Mononuclear cell (primary cell): Measurements from ENCODE around the gene HSPB2. TPM values are rescaled to one million over a fixed set of nuclear protein-coding genes. Genes with fewer than 3 reads are reported as not detected.
"Not testable (repeated sequence)": the region's sequence is repeated elsewhere in the genome, so short reads cannot be mapped to it uniquely, and the experiment has no call there.

Experiments
- H3K27me3 ChIP-seq: 2 replicates; pipeline ENCODE4 v1.6.0; 2011; ENCODE audit warnings: low read length, control low read depth; ENCODE audit not compliant: insufficient read depth
- H3K4me1 ChIP-seq: 2 replicates; pipeline ENCODE4 v1.5.1; 2011; ENCODE audit warnings: mild to moderate bottlenecking, low read length, control low read depth; ENCODE audit not compliant: insufficient read depth
- H3K4me3 ChIP-seq: 2 replicates; pipeline ENCODE4 v1.5.1; 2011; ENCODE audit warnings: mild to moderate bottlenecking, low read length, moderate library complexity
- H3K9me3 ChIP-seq: 2 replicates; pipeline ENCODE4 v1.5.1; 2011; ENCODE audit warnings: low read depth, mild to moderate bottlenecking, control low read depth, low read length
- total RNA-seq: library from RNA; depleted of rRNA; stranded (reverse); fragments of >200 nt; gene quantifications from one replicate; pipeline ENCODE4 v1.2.3, GENCODE V29; 2012

Gene HSPB2, protein sequence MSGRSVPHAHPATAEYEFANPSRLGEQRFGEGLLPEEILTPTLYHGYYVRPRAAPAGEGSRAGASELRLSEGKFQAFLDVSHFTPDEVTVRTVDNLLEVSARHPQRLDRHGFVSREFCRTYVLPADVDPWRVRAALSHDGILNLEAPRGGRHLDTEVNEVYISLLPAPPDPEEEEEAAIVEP
- total RNA-seq: not detected

DNA sequence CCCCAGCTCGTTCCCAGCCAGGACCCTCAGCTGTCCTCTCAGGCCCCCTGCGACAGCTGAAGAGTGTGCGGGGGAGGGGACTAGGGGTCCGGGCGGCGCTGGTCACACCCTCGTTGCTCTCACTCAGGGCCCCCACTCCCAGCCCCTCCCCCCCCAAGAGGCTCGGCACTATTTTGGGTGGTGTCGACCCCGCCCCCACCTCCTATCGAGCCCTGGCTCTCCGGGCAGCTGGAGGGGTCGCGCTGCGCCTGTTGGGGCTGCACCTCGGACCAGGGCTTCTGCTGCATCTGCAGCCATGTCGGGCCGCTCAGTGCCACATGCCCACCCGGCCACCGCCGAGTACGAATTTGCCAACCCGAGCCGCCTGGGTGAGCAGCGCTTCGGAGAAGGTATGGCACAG is at the start of gene HSPB2:
HSPB2 (plus strand) TSS at position 200 of the 400 bp plus-strand sequence; CDS start at position 296, 96 bp downstream.
- peaks cover 28% of the 10 kb centered on the region for H3K27me3 ChIP-seq
- no peaks in the 10 kb centered on the region for H3K9me3 ChIP-seq
- H3K4me3 ChIP-seq: no peak within 1 kb of the TSS
- no peaks in the 10 kb centered on the region for H3K4me1 ChIP-seq

DNA sequence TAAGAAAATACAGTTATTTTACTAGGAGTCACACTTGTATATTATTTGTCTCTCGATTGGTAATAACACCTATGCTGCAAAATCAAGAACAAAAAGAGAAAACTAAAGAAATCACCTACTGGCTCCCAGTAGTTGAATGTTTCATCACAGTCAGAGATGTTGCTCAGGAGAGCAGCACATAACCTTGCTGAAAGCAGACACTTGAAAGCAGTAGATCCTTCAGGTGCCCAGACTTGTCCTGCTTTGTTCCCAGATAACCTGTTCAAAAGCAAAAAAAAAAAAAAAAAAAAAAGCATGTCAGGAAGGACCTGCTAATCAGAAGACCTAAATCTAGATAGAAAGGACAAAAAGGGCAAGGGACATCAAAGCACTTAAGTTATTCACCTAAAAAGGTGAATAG is 42.4 kb upstream of the HSPB2 start:
- H3K27me3 ChIP-seq: no peaks in the 10 kb centered on the region
- H3K4me3 ChIP-seq: no peak overlapping the region
- peaks cover 19% of the 10 kb centered on the region for H3K4me1 ChIP-seq
- no peaks in the 10 kb centered on the region for H3K9me3 ChIP-seq

DNA sequence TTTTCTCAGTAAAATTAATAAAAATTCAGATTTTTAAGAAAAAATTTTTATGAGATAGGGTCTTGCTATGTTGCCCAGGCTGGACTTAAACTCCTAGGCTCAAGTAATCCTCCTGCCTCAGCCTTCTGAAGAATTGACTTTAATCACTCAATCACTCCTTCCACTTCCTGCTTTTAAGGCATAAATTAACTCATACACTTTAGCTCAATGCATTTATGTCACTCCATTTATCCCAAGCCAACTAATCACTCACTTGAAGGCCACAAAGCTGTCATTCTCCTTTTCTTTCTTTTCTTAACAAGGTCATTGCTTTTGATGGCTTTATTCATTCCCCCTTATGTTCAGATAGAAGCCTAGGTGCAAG is 42.0 kb upstream of the HSPB2 start:
- H3K27me3 ChIP-seq: no peaks in the 10 kb centered on the region
- peaks cover 19% of the 10 kb centered on the region for H3K4me1 ChIP-seq
- no peaks in the 10 kb centered on the region for H3K9me3 ChIP-seq
- peak overlapping the region; percentile 75 for H3K4me3 ChIP-seq

DNA sequence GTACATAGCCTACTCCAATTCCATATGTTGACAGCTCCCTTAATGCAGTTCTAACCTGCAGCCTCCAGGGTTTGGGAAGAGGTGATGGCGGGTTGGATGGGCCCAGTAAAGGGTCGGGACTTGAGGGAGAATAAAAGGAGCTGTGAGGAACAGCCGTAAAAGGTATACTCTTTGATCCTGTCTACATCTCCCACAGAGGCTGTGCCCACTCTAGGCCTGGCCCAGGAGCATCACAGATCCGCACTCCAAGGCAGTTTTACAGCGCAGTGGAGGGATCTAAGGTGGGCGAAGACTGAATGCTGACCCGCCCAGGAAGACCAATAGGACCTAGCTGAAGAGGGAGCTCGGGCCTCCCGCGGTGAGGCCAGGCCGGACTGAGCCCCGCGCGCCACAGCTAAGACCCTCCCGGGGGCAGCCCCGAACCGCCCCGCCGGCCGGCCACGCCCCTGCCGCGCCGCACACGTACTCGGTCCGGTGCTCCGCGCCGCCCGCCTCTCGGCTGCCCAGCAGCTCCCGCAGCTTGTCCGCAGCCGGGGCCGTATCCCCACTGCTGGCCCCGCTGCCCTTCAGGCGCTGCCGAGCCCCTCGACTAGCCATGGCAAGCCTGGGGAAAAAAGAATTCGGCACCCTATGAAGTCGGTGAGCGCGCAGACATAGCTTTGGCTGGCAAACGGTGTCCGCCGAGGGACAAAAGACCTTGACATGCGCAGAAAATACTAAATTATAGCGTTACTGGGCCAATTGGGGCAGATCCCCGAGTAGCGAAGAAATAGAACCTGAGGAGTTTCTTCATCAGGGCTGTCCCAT is 41.4 kb upstream of the HSPB2 start, which contains the start of gene ALG9:
ALG9 (minus strand) TSS at position 696 of the 807 bp plus-strand sequence; CDS start at position 597, 99 bp downstream.
- Histone ChIP-seq H3K27me3 (no peaks in the 10 kb centered on the region), H3K4me1 (peaks cover 19% of the 10 kb centered on the region), H3K4me3 (peak within 1 kb of the TSS; percentile 75), H3K9me3 (no peaks in the 10 kb centered on the region)

DNA sequence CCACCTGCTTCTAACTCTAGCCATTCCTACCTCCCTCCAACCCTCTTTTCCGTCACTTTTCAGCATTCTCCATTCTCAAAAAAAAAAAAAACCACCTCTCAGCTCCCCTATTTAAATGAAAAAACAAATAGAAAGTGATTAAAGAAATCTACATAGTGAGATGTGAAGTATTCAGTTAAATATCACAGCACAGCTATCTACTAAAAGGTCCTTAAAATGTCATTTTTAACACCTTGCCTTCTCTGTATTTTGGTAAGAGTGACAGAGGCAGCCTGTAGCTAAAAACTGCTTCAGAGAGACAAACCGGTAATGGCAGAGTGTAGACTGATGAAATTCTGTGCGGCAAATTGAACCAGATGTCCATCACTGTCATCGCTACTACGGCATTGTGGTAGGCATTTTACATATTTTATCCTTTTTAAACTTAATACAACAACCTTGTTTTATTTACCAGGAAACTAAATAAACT is 40.8 kb upstream of the HSPB2 start:
- Histone ChIP-seq H3K9me3 (no peaks in the 10 kb centered on the region), H3K4me1 (peaks cover 19% of the 10 kb centered on the region), H3K4me3 (peak overlapping the region; percentile 75)

DNA sequence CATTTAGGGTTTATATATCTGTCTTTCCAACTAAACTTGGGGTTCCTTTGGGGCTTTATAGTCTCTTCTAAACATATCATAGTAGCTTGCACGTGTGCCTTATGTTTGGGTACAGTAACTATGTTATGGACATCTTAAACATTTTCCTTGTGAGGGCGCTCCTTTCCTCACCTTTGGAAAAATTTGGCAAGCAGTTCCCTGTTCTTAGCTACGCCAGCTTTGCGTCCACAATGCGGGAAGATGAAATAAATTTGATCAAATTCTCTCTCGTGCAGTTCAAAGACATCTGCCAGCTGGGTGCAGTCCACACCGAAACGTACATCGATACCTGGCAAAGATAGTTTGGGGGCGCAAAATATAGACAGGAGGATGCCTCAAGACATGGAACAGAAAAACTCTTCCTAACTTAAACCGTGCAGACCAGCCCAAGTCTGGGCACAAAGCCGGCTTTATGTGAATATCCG is 34.1 kb upstream of the HSPB2 start:
- peaks cover 23% of the 10 kb centered on the region for H3K4me1 ChIP-seq
- no peaks in the 10 kb centered on the region for H3K9me3 ChIP-seq
- H3K4me3 ChIP-seq: peak overlapping the region; percentile 66
- no peaks in the 10 kb centered on the region for H3K27me3 ChIP-seq

More for the DNA sequence above, 40.8 kb upstream of the HSPB2 start:
- H3K27me3 ChIP-seq: no peaks in the 10 kb centered on the region

DNA sequence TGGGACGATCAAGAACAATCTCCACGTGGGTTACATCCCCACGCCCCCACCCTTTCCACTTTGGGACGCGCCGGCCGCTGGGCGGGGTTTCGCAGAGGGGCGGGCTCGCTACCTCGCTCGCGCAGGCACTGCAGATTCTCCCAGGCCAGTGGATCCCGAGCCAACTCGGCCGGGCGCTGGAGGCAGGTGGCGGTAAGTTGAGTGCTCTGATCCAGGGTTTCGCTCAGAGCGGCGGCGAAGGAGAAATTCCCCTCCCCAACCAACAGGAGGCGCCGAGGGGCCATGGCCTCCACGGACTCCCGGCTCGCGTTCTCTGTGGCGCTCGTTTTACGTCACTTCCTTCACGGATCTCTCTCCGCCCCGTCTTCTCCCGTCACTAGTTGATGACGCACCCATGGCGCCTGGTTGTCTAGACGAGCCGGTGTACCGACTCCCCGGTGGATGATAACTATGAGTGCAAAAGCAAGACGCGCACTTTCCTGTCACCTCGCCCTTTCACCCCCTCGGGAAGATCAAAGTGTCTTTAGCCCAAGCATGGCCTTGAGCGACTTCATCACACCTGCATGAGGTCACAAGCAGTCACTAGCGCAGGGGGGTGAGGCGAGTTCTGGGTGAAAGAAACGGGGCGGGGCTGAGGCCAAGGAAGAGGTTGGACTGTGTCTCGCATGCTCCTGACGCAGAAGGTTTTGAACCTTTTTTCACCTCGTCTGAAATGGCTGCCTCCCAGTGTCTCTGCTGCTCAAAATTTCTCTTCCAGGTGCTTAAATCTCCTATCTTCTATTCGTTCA is 33.5 kb upstream of the HSPB2 start, which contains the start of the genes CFAP68 and FDXACB1:
CFAP68 (plus strand) TSS at position 693 of the 788 bp plus-strand sequence; CDS start at position 713, 20 bp downstream.
FDXACB1 (minus strand) TSS at position 317 of the 788 bp plus-strand sequence; CDS start at position 284, 33 bp downstream.
- H3K4me3 ChIP-seq: peak within 1 kb of the TSS; percentile 66

DNA sequence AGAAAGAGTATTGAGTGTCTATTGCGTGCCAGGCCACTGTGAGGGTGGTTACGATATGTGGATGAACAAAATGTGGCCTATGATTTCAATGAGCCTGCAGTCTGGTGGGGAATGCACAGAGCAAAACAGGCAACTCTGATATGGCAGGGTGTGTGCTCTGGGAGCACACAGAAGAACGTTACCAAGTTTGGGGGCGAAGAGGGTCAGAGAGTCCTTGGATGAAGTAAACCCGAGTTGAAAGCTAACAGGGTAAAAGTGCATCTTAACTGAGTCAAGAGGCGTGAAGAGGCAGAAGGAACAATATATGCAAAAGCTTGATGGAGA is 32.9 kb upstream of the HSPB2 start:
- Histone ChIP-seq H3K27me3 (no peaks in the 10 kb centered on the region), H3K4me3 (peak overlapping the region; percentile 66), H3K4me1 (peaks cover 23% of the 10 kb centered on the region), H3K9me3 (no peaks in the 10 kb centered on the region)

More for the DNA sequence above, 33.5 kb upstream of the HSPB2 start, which contains the start of the genes CFAP68 and FDXACB1:
- no peaks in the 10 kb centered on the region for H3K27me3 ChIP-seq
- H3K9me3 ChIP-seq: no peaks in the 10 kb centered on the region
- H3K4me1 ChIP-seq: peaks cover 23% of the 10 kb centered on the region

DNA sequence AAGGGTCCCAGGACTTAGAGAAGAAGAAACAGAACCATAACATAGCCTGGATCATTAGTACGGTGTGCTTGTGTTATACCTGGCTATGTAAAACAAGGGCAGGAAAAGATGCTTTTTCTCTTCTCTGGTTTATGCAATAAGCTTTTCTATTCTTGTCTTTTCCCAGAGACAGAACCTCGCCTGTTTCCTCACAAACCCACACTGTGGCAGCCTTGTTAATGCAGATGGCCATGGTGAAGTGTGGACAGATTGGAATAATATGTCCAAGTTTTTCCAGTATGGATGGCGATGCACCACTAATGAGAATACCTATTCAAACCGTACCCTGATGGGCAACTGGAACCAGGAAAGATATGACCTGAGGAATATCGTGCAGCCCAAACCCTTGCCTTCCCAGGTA is 30.3 kb upstream of the HSPB2 start:
- no peak overlapping the region for H3K4me3 ChIP-seq
- H3K4me1 ChIP-seq: peaks cover 23% of the 10 kb centered on the region
- no peaks in the 10 kb centered on the region for H3K27me3 ChIP-seq

DNA sequence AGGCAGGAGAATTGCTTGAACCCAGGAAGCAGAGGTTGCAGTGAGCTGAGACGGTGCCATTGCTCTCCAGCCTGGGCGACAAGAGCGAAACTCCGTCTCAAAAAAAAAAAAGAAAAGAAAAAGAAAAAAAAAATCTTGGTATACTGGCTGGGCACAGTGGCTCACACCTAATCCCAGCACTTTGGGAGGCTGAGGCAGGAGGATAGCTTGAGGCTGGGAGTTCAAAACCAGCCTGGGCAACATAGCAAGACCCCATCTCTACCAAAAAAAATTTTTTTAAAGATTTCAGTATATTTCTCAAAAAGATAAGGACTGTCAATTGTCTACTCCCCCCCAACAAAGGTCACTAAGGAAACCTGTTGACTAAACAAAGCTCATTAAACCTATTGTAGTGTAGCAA is 27.5 kb upstream of the HSPB2 start:
- not testable (repeated sequence) for H3K4me1 ChIP-seq, H3K27me3 ChIP-seq, H3K4me3 ChIP-seq, H3K9me3 ChIP-seq

More for the DNA sequence above, 30.3 kb upstream of the HSPB2 start:
- no peaks in the 10 kb centered on the region for H3K9me3 ChIP-seq

DNA sequence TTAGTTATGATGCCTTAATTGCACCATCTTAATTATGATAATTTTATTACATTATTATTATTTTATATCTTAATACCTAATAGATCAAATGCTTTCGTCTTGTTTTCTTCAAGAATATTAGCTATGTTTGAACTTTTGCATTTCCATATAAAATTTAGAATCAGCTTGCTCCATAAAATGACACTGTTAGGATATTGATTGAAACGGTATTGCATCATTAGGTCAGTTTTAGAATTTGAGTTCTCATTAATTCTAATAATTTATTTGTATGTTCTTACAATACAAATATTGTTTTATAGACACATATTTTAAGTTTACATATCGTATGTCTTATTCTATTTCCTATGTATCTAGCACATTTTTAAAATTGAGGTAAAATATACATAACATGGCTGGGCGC is 26.5 kb upstream of the HSPB2 start:
- H3K4me3 ChIP-seq: no peak overlapping the region
- peaks cover 5% of the 10 kb centered on the region for H3K4me1 ChIP-seq
- H3K27me3 ChIP-seq: no peaks in the 10 kb centered on the region
- H3K9me3 ChIP-seq: no peaks in the 10 kb centered on the region

DNA sequence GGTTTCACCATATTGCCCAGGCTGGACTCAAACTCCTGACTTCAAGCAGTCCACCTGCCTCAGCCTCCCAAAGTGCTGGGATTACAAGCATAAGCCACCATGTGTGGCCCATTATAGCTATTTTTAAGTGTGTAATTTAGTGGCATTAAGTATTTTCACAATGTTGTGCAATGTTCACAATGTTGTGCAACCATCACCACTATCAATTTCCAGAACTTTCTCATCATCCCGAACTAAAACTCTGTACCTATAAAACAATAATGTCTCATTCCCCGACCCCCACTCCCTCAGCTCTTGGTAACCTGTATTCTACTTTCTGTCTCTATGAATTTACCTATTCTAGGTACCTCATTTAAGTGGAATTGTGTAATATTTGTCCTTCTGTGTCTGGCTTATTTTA is 25.7 kb upstream of the HSPB2 start:
- no peaks in the 10 kb centered on the region for H3K27me3 ChIP-seq
- H3K4me3 ChIP-seq: no peak overlapping the region
- peaks cover 4% of the 10 kb centered on the region for H3K4me1 ChIP-seq
- no peaks in the 10 kb centered on the region for H3K9me3 ChIP-seq

DNA sequence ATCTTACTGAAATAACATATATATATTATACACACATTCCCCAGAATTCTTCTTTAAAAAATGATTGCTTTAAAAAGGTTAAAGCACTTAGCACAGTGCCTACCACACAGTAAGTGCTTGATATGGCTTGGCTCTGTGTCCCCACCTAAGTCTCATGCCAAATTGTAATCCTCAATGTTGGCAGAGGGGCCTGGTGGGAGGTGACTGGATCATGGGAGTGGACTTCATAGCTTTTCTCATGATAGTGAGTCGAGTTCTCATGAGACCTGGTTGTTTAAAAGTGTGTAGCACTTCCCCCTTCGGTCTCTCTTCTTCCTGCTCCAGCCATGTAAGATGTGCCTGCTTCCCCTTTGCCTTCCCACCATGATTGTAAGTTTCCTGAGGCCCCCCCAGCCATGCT is 7.1 kb upstream of the HSPB2 start:
- Histone ChIP-seq H3K4me1 (no peaks in the 10 kb centered on the region), H3K4me3 (no peak overlapping the region), H3K9me3 (no peaks in the 10 kb centered on the region), H3K27me3 (no peaks in the 10 kb centered on the region)

DNA sequence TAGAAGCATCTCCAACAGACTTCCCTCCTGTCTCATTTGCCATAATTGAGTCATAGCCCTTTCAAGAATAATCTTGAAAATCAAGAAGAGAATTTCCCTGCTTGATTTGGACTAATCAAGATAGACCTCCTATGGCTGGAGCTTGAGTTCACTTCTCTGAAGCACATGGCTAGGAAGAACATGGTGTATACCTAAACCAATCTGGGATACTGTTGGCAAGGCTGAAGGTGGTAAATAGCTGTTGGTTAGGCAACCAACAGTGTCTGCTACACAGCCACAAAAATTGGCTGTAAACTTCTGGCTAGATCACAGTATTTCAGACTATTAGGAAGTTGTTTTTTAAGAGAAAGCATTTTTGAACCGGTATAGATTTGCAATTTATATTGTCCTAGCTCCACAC is 5.9 kb upstream of the HSPB2 start:
- Histone ChIP-seq H3K4me3 (no peak overlapping the region), H3K4me1 (no peaks in the 10 kb centered on the region), H3K9me3 (no peaks in the 10 kb centered on the region), H3K27me3 (peaks cover 1% of the 10 kb centered on the region)
